ENCODE measurements around the gene PEPD.

- TF ChIP-seq POLR2A (IDR thresholded peaks at IDR 0.05; ENCODE audit: low read length) (no peak), GATA1 (IDR thresholded peaks at IDR 0.05; ENCODE audit: low read depth, low read length) (no peak)
Measured at GRCh38 chr19:33529094-33529676, 7.6 kb upstream of the PEPD start.

Data from erythroblast (primary cell).